GM12891 (cell line): ENCODE results near the gene RET.

ENCODE experiments used
- DNase-seq: peaks from one replicate; pipeline ENCODE4 v3.0.0; 2011; ENCODE audit warnings: low spot score; ENCODE audit not compliant: insufficient read length
- FAIRE-seq: peaks from 2 replicates; lab custom pipeline; 2011; peaks lifted over from hg19 to GRCh38; lab: Jason Lieb, UNC
- PAX5 ChIP-seq: IDR thresholded peaks from 2 replicates; pipeline ENCODE4 v1.6.1; 2011; ENCODE audit warnings: low read length, moderate library complexity, mild to moderate bottlenecking; ENCODE audit not compliant: insufficient read depth, severe bottlenecking
- POLR2A ChIP-seq: IDR thresholded peaks from 2 replicates; pipeline ENCODE4 v1.6.1; 2011; ENCODE audit warnings: low read depth, low read length, control low read depth
- POLR2AphosphoS5 ChIP-seq: IDR thresholded peaks from 2 replicates; pipeline ENCODE4 v1.6.1; 2011; ENCODE audit warnings: low read depth, low read length, control low read depth
- POU2F2 ChIP-seq: IDR thresholded peaks from 2 replicates; pipeline ENCODE4 v1.6.1; 2011; ENCODE audit warnings: low read depth, mild to moderate bottlenecking, control low read depth, low read length, moderate library complexity
- SPI1 ChIP-seq: IDR thresholded peaks from 2 replicates; pipeline ENCODE4 v1.6.1; 2011; ENCODE audit warnings: low read depth, low read length, control low read depth
- TAF1 ChIP-seq: IDR thresholded peaks from 2 replicates; pipeline ENCODE4 v1.6.1; 2011; ENCODE audit warnings: low read depth, low read length, control low read depth

The RET gene

DNA sequence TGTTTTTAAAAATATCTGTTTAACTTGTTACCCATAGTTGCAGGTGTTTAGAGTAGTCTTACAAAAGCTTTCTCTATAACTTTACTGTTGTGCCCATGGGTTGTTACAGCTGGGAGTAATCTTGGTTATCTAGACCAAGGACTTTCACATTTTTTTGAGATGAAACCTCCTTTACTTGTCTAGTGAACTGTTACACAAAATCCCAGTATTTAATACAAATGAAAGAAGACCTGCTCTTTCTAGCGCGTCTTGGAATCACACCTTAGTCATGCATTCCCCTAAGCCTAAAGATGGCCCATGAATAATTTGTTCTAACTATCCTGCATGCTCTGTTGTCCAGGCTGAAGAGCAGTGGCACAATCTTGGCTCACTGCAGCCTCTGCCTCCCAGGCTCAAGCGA is 99.4 kb downstream of the RET start:
- no peak for TF ChIP-seq POLR2A
- no peak for TF ChIP-seq SPI1
- no peak for TF ChIP-seq POU2F2
- no peak for TF ChIP-seq POLR2AphosphoS5
- TF ChIP-seq PAX5 = no peak
- TF ChIP-seq TAF1 = no peak
- FAIRE-seq (no peak), DNase-seq (no peak)

DNA sequence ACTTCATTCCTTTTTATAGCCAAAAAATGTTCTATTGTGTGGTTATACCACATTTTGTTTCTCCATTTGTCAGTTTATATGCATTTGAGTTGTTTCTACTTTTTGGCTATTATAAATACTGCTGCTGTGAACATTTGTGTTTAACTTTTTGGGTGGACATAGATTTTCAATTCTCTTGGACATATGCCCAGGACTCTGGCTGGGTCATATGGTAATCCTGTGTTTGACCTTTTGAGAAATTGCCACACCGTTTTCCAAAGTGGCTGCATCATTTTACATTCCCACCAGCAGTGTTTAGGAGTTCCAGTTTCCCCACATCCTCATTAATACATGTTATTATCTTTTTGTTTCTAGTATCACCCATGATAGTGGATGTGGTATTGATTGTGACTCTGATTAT is 100.7 kb downstream of the RET start:
- FAIRE-seq = no peak
- no peak for TF ChIP-seq PAX5
- TF ChIP-seq POLR2A = no peak
- no peak for TF ChIP-seq TAF1
- no peak for TF ChIP-seq POU2F2
- no peak for TF ChIP-seq POLR2AphosphoS5
- TF ChIP-seq SPI1 = no peak
- DNase-seq = no peak
